OCI-LY7 (cell line): Measurements from ENCODE around the gene RPGRIP1. TPM values are rescaled to one million over a fixed set of nuclear protein-coding genes. Genes with fewer than 3 reads are reported as not detected.

Source experiments
- BruUV-seq: library from RNA; stranded (reverse); fragments of 400-500 nt; replicated peaks from 2 replicates; lab custom pipeline; 2021; lab: Mats Ljungman, UMichigan
- CTCF ChIA-PET: fragments of 300-600 bp; sonication (Branson Sonifier 250); formaldehyde crosslinking; loops from one replicate; lab custom pipeline; 2022; ENCODE audit warnings: antibody characterized with exemption; ENCODE audit not compliant: unreplicated experiment; lab: Charles Lee
- POLR2A ChIA-PET: fragments of 300-600 bp; sonication (Branson Sonifier 250); formaldehyde crosslinking; loops from one replicate; lab custom pipeline; 2022; ENCODE audit warnings: antibody characterized with exemption; lab: Charles Lee
- DNase-seq: peaks from one replicate; pipeline ENCODE4 v3.0.0-alpha.2; 2015; ENCODE audit warnings: low spot score
- H2AFZ ChIP-seq: fragments of 200-600 bp; sonication (generic), shearing (Covaris generic); 2 replicates; pipeline ENCODE4 v1.6.1; 2014; ENCODE audit warnings: mild to moderate bottlenecking, antibody characterized with exemption, low read length, moderate library complexity
- H3K27ac ChIP-seq: fragments of 200-600 bp; sonication (generic); 2 replicates; pipeline ENCODE4 v1.5.1; 2014; ENCODE audit warnings: mixed run types, low read depth, mild to moderate bottlenecking, moderate library complexity, low read length, inconsistent platforms; ENCODE audit not compliant: poor library complexity, severe bottlenecking
- H3K36me3 ChIP-seq: fragments of 200-600 bp; sonication (generic); 2 replicates; pipeline ENCODE4 v1.6.1; 2014; ENCODE audit warnings: mild to moderate bottlenecking, antibody characterized with exemption, low read length, moderate library complexity, mixed read lengths; ENCODE audit not compliant: insufficient read depth
- H3K4me1 ChIP-seq: fragments of 200-600 bp; sonication (generic); 2 replicates; pipeline ENCODE4 v1.5.1; 2014; ENCODE audit warnings: mild to moderate bottlenecking, low read length; ENCODE audit not compliant: insufficient read depth, poor library complexity, severe bottlenecking
- H3K4me2 ChIP-seq: fragments of 200-600 bp; sonication (generic); 2 replicates; pipeline ENCODE4 v1.6.1; 2014; ENCODE audit warnings: mild to moderate bottlenecking, low read length
- H3K4me3 ChIP-seq: fragments of 200-600 bp; sonication (generic); 2 replicates; pipeline ENCODE4 v1.5.1; 2014; ENCODE audit warnings: mild to moderate bottlenecking, low read depth, low read length; ENCODE audit not compliant: poor library complexity, severe bottlenecking
- H3K79me2 ChIP-seq: fragments of 200-600 bp; sonication (generic); 2 replicates; pipeline ENCODE4 v1.6.1; 2016; ENCODE audit warnings: low read depth, mild to moderate bottlenecking, low read length, moderate library complexity, mixed read lengths; ENCODE audit not compliant: insufficient read depth
- H3K9me2 ChIP-seq: fragments of 200-600 bp; sonication (generic); 2 replicates; pipeline ENCODE4 v1.6.1; 2016; ENCODE audit warnings: mild to moderate bottlenecking, low read length, mixed read lengths; ENCODE audit not compliant: insufficient read depth
- H3K9me3 ChIP-seq: fragments of 200-600 bp; sonication (generic); 2 replicates; pipeline ENCODE4 v1.6.1; 2014; ENCODE audit warnings: mild to moderate bottlenecking, mixed run types, low read length, mixed read lengths
- H4K20me1 ChIP-seq: fragments of 200-600 bp; sonication (generic); 2 replicates; pipeline ENCODE4 v1.6.1; 2014; ENCODE audit warnings: mild to moderate bottlenecking, antibody characterized with exemption, low read length, moderate library complexity, mixed read lengths; ENCODE audit not compliant: insufficient read depth
- EZH2phosphoT487 ChIP-seq: fragments of 200-600 bp; sonication (generic); IDR thresholded peaks from 2 replicates; pipeline ENCODE4 v1.6.1; 2018; ENCODE audit warnings: low read depth, borderline replicate concordance, mild to moderate bottlenecking, mixed run types, antibody characterized with exemption, low read length, moderate library complexity, mixed read lengths
- intact Hi-C: fragments of 100-400 bp; cut with micrococcal nuclease; formaldehyde crosslinking; loops from one replicate; pipeline ENCODE4 v1.10.0; 2022; ENCODE audit not compliant: unreplicated experiment
- total RNA-seq, 2 experiments: library from RNA; depleted of rRNA in 1 of 2; stranded (reverse); fragments of >200 nt in 1 of 2; shearing (Covaris generic) in 1 of 2; gene quantifications; 2 replicates each; pipeline ENCODE4 v1.2.3, GENCODE V29; 2014 to 2022
- TF ChIP-seq, protein P1 (sequence below): fragments of 200-600 bp; sonication (generic); conservative IDR thresholded peaks from 2 replicates; pipeline ENCODE4 v1.5.1; 2014; ENCODE audit warnings: mild to moderate bottlenecking, antibody characterized with exemption, low read length, moderate library complexity, mixed read lengths

RPGRIP1 gene
- total RNA-seq, 2 experiments from 2014 or later = 0.13 to 0.51 TPM

DNA sequence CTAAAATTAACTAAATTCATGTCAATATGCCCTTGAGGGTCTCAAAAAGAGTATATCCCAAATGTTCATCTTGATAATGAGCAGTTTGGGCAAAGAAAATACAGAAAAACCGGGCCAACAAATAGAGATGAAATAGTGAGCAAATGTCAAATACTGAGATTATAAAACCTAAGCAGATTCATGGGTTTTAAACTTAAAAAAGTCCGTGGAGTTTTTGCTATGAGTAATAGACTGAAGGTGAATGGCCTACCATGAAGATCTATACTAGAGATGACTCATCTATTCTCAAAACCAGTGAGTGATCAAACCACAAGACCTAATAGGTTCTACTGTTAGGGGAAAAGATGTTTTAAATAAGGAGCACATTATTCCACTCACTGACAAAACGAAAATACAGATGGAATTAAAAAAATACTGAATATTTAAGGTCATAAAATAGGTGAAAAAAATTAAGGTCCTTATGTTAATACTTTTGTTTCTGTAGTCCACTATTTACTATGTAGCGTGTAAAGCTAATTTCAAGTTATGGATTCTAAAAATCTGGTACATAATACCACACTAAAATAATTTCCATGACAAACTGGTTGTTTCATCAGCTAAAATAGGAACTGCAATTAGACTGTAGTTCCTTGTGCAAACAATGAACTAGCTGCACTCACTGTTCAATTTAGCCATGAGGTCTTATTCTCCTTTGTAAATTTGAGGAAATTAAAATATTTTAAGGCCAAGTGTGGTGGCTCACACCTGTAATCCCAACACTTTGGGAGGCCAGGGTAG, 15.7 kb upstream of the RPGRIP1 start:
- DNase-seq = no peak
- no peaks in the 10 kb centered on the region for H3K9me2 ChIP-seq
- peak overlapping the region; percentile 89 for H3K4me2 ChIP-seq
- no peak overlapping the region for H2AFZ ChIP-seq
- BruUV-seq = no TSS peak
- H3K36me3 ChIP-seq = peaks cover 98% of the 10 kb centered on the region
- H3K9me3 ChIP-seq = no peaks in the 10 kb centered on the region
- peaks cover 80% of the 10 kb centered on the region for H4K20me1 ChIP-seq
- TF ChIP-seq, protein P1, sequence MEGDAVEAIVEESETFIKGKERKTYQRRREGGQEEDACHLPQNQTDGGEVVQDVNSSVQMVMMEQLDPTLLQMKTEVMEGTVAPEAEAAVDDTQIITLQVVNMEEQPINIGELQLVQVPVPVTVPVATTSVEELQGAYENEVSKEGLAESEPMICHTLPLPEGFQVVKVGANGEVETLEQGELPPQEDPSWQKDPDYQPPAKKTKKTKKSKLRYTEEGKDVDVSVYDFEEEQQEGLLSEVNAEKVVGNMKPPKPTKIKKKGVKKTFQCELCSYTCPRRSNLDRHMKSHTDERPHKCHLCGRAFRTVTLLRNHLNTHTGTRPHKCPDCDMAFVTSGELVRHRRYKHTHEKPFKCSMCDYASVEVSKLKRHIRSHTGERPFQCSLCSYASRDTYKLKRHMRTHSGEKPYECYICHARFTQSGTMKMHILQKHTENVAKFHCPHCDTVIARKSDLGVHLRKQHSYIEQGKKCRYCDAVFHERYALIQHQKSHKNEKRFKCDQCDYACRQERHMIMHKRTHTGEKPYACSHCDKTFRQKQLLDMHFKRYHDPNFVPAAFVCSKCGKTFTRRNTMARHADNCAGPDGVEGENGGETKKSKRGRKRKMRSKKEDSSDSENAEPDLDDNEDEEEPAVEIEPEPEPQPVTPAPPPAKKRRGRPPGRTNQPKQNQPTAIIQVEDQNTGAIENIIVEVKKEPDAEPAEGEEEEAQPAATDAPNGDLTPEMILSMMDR = no peak
- TF ChIP-seq EZH2phosphoT487 = no peak
- intact Hi-C loops = no loop called here
- ChIA-PET CTCF (no interaction called here), POLR2A (interaction anchor here (0.5 to 2.1 kb wide), 11 partner anchors 9 to 194 kb away, joined by 3 to 23 read pairs (median 4); partner anchors contain the start of gene RPGRIP1)
- peaks cover 55% of the 10 kb centered on the region for H3K4me1 ChIP-seq
- H3K4me3 ChIP-seq = peak overlapping the region; percentile 95
- H3K79me2 ChIP-seq = peaks cover 100% of the 10 kb centered on the region
- no peak overlapping the region for H3K27ac ChIP-seq

DNA sequence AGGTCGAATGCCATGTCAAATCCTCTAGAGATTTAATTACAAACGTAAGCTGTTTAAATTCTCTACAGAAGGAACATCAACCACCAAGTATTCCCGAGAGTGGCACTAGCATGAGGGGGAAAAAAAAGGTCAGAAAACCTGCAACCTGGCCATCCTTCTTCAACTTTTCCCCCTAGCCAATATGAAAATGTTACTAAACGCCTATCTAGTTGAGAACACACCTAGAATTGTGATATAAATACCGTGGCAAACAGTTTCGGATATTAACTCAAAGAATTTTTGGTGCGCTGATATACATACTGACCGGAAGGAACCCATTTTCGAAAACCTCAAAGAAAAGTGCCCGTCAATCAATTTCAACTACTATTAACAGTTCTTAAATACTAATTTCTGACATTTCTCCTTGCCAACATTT, 12.4 kb upstream of the RPGRIP1 start:
- no TSS peak for BruUV-seq
- CTCF ChIA-PET = no interaction called here
- peak; percentile 44 for DNase-seq

More for the DNA sequence above, 12.4 kb upstream of the RPGRIP1 start:
- intact Hi-C loops = loop anchor here (5.0 kb wide), 1 partner anchor 170 kb away; no protein-coding TSS in a partner anchor
- H3K9me3 ChIP-seq = peaks cover 6% of the 10 kb centered on the region; the same call in 1 of the 2 replicates
- peak overlapping the region; percentile 89 for H3K4me2 ChIP-seq
- peak overlapping the region; percentile 80 for H3K27ac ChIP-seq
- TF ChIP-seq, protein P1 = no peak
- TF ChIP-seq EZH2phosphoT487 = no peak
- POLR2A ChIA-PET = interaction anchor here (1.1 to 2.5 kb wide), 2 partner anchors 10 to 31 kb away, joined by 3 to 6 read pairs; no protein-coding TSS in a partner anchor
- peaks cover 69% of the 10 kb centered on the region for H3K79me2 ChIP-seq
- H2AFZ ChIP-seq = no peak overlapping the region
- H3K9me2 ChIP-seq = no peaks in the 10 kb centered on the region
- H3K4me1 ChIP-seq = peaks cover 48% of the 10 kb centered on the region
- H3K36me3 ChIP-seq = peaks cover 67% of the 10 kb centered on the region
- H4K20me1 ChIP-seq = peaks cover 59% of the 10 kb centered on the region
- H3K4me3 ChIP-seq = peak overlapping the region; percentile 95
